HG03520 (cell line): ENCODE results near the gene KRT4.

Source experiments
- ATAC-seq: cut with Tn5 transposase; IDR thresholded peaks from one replicate; pipeline ENCODE4 v1.9.1; 2021; ENCODE audit warnings: mild to moderate bottlenecking, moderate library complexity; ENCODE audit not compliant: unreplicated experiment

Gene KRT4

GRCh38 chr12:52822771-52823510 is 9.0 kb upstream of the KRT4 start:
- ATAC-seq, result no peak

GRCh38 chr12:52821826-52822660 is 8.1 kb upstream of the KRT4 start:
- ATAC-seq, result no peak

DNA sequence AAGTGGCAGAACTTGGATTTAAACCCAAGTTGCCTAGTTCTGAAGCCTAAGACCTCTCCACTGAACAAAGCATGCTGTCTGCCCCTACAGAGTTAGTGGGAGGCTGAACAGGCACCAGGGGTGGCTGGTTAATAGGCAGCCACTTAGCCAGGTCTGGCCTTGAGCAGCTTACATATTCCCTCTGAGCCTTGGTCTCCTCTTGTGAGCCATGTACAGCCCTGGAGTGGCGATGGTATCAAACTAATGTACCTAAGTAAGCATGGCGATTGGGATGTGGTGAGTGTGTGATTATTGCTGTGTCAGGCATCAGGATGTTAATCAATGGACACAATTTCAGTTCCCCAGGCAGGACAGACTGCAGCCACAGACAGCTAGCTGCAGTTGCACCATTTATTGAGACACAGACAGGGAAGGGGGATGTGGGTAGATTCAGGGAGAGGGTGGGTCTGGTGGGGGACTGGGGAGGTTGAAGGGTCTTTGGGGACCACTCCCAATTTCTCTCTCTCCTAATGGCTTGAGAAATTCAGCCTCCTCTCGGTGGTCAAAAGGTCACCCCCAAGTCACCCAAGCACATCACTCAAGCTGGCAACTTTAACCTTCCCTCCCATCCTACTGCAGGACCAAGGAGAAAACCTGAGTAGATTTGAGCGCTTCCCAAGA is 7.3 kb upstream of the KRT4 start:
- ATAC-seq, result no peak

DNA sequence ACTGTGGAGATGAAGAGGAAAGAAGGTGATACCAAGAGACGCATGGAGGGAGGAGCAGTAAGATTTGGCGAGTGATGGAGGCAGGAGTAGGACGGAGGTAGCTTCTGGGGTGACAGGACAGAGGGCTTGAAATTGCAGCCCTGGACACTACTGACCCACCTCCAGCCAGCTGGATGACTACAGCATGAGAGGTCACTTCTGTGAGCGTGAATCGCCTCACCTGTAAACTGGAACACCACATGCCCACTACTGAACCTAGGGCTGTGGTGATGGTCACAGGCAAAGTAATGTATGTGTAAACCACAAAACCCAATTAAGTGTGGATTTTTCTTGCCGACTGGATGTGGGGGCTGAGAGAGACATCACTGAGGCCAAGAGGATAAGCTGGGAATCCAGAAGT is 6.6 kb upstream of the KRT4 start:
- no peak for ATAC-seq

GRCh38 chr12:52819731-52820510 is 6.0 kb upstream of the KRT4 start:
- ATAC-seq, result no peak

GRCh38 chr12:52818887-52819420 is 5.0 kb upstream of the KRT4 start:
- ATAC-seq, result no peak

GRCh38 chr12:52818388-52818787 is 4.5 kb upstream of the KRT4 start:
- ATAC-seq, result no peak

GRCh38 chr12:52817699-52818238 is 3.9 kb upstream of the KRT4 start:
- ATAC-seq, result no peak

- no peak for ATAC-seq
Observed at GRCh38 chr12:52817003-52817698, 3.2 kb upstream of the KRT4 start.

DNA sequence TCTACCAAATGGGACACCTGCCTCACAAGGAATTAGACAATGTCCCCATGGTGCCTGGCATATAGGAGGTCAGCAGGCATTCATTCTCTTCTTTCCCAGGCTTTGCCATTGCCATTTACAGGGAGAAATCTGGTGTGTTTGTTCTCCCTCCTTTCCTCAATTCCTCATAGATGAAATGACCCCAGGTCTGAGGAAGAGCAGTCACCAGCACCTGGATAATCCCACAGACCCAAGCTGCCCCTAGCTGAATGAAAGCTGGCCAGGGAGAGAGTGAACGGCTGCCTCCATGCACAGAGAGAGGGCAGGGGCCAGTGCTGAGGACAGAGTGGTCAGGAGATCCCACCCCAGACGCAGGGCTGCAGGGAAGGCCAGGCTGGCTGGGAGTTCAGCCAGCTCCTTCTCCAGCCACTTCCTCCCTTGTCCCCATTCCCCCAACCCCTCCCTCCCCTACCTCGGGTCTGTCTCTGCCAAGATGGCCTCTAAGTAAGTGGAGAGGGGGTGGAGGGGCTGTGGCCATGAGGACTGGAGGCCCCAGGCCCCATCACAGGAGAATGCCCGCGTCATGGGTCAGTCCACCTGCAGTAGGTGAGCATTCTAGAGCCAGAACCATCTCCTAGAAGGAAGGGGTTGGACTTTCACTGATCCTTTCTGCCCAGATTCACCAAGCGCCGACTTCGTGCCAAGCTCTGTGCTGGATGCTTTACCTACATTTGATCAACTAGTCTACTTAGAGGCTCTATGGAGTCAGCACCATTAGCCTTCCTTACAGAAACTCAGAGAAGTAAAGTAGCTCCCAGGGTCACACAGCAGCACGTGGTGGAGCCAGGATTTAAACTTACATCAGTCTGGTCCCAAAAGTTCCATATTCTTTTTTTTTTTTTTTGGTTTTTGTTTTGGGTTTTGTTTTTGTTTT is 2.0 kb upstream of the KRT4 start:
- no peak for ATAC-seq

DNA sequence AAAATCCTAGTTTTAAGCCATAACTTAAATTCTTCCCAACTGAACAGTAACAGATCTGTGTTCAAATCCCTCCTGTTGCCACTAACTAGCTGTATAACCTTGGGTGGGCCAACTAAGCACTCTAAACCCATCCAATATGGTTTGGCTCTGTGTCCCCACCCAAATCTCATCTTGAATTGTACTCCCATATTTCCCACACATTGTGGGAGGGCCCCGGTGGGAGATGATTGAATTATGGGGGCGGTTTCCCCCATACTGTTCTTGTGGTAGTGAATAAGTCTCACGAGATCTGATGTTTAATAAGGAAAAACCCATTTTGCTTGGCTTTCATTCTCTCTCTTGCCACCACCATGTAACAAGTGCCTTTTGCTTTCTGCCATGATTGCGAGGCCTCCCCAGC is 1.2 kb upstream of the KRT4 start:
- no peak for ATAC-seq

- ATAC-seq, result no peak
Observed at GRCh38 chr12:52814710-52815155, 817 bp upstream of the KRT4 start.

- no peak for ATAC-seq
Observed at GRCh38 chr12:52813203-52813819, 605 bp downstream of the KRT4 start.

DNA sequence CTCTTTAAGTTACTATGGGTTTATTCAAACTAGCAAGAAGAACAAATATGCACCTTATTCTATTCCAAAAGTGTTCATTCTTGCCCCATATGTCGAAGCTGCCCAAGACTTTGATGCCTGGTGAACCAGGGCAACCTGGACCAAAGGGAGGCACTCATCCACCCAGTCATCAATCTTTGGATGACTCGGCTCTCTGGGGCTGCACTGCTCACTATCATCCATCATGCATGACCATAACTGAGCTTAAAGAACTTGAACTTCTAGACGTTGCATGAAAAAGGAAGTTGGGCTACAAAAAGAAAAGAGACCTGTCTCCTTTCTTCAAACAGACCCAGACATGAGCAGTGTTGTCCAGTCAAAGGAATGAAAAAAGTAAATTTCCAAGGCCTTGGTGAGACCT is 1.2 kb downstream of the KRT4 start:
- no peak for ATAC-seq

DNA sequence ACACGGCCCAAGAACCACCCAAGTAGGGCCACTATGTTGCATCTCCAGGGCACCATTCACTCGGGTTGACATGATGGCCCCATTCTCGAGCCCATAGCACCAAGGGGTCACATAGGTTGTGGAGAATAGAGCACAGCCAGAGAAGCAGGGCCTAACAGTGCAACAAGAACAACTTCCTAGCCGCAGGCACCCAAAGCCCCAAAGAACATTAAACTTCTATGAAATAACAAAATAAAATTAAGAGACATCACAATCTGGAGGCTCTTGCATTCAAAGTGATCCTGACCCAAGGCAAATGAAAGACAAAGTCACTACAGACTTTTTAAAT is 1.9 kb downstream of the KRT4 start:
- ATAC-seq, result no peak

DNA sequence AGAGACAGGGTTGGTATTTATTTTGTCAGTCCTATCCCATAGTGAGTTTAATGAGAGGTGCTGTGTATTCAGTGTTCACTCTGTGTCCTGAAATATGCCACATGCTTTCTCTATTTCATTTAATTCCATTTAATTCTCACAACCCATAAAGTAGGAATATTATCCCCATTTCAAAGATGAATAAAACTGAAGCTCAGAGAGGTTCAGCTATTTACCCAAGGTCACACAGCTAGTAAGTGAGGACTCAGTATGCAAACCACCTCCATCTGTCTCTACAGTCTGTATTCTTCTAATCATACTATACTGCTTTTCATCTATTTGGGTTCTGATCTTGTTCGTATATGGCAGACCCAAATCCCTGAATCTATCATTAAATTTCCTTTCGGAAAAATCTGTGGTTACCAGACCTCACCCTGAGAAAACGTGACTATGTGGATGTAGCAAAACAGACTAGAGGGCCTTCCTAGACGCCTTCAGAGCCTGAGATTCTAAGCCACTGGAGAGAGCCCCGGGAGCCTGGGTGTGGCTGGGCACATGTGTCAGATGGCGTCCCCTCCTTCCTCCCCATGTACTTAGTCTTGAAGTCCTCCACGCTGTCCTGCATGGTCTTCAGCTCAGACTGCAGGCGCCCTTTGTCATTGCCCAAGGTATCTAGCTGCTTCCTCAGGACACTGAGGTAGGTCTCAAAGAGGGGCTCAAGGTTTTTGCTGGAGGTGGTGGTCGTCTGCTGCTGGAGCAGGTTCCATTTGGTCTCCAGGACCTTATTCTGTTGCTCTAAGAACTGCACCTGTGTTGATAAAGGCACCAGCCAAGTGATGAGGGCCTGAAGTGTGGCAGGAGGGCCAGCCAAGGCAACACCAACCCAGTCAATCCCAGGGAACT is 2.5 kb downstream of the KRT4 start:
- ATAC-seq, result no peak

GRCh38 chr12:52810554-52810953 is 3.4 kb downstream of the KRT4 start:
- ATAC-seq, result no peak

- ATAC-seq, result no peak
Observed at GRCh38 chr12:52809166-52809565, 4.8 kb downstream of the KRT4 start.
